ENCODE results near the gene ERMN.

GRCh38 chr2:157320409-157320808 lies 5.2 kb downstream of the ERMN start:
- TF ChIP-seq CTCF (IDR thresholded peaks at IDR 0.05 in 4 of 5, conservative IDR thresholded peaks at IDR 0.05 in 1 of 5) (no peak), POLR2A (IDR thresholded peaks at IDR 0.05) (no peak)

Measured in gastrocnemius medialis (tissue), 4 donors.